GM21825 (cell line): ENCODE results near the gene NASP.

Experiments used
- ATAC-seq: cut with Tn5 transposase; IDR thresholded peaks from one replicate; pipeline ENCODE4 v1.9.1; 2021; ENCODE audit warnings: mild to moderate bottlenecking, moderate library complexity; ENCODE audit not compliant: unreplicated experiment

Gene NASP

DNA sequence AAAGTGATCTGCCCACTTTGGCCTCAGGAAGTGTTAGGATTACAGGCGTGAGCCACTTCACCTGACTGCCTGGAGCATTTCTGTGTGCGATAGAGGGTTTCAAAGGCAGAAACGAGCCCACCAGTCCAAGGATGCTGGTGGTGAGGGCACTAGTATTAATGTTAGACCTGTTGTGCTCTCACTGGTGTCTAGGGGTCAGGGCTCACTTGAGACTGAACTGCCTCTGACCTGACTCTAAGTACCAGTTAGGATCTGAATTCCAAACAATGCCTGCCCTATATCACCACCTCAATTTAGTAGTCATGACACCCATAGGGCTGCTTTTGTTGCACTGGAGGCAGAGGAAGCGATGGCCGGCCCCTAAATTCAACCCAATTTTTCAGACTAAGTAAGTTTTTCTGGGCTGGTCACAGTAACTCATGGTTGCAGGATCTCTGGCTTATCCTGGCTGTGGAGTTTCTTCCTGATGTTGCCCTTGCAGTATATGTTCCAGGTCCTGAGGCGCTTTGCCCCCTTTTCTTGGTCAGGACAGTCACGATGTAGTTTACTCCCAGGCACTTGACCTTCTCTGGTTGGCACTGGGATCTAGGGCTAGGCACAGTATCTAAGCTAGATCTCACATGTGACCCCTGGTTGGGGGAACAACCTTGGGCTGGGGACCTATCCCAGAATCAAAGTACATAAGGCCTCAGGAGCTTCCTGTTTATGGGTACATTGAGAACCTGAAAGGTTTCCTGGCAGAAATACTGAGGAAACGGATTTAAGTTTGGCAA lies 35.5 kb downstream of the NASP start:
- no peak for ATAC-seq

DNA sequence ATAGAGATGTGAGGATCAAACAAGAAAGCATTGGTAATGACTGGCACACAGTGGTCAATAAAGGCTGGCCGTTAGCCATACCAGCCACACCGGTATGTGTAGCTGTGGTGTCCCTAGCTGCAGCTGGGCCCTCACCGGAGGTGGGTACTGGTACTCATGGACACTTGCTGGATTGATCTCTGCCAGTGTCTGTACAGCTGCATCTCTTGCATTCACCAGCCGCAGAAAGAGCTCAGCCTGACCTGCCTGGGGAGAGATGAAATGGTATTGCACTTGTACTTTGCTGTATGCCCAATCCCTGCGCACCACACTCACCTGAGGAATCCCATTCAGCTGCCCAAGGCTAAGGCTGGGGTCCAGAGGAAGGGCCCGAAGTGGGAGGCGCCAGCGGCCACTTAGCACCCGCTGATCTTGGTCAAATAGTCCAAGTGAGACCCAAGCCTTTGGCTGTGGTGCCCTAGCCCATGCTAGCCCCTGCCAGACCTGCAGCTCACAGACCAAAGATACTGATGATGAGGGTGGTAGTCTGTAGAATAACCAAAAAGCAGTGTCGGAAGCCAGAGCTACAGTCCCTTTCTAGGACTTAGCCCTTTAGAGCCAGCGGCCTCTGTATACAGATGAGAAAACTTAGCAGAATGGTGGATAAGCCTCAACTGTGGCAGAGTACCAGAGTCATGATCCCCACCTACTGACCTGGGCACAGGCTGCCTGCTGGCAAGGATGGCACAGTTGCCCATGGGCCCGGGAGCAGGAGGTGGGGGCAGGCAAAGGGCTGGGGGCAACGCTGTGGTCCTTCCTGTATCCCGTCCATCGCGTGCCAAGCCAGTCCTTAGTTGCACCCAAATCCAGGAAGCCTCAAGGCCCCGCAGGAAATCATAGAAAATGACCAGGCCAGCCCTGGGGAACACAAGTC lies 37.0 kb downstream of the NASP start:
- no peak for ATAC-seq

DNA sequence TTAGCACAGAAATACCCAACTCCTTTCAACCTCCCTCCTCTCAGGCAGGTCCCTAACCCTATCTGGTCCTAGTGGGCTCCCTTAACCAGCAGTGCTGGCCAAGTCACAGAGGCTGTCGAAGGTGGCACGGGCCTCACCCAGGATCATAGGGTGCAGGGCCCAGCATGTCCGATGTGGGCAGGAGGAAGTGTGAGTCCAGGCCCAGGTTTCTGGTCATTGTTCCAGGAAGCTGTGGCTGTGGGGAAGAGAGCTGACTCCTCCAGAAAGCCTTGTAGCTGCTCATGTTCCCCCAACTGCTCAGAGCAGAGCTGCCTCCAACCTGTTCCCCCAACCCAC lies 37.6 kb downstream of the NASP start:
- no peak for ATAC-seq

DNA sequence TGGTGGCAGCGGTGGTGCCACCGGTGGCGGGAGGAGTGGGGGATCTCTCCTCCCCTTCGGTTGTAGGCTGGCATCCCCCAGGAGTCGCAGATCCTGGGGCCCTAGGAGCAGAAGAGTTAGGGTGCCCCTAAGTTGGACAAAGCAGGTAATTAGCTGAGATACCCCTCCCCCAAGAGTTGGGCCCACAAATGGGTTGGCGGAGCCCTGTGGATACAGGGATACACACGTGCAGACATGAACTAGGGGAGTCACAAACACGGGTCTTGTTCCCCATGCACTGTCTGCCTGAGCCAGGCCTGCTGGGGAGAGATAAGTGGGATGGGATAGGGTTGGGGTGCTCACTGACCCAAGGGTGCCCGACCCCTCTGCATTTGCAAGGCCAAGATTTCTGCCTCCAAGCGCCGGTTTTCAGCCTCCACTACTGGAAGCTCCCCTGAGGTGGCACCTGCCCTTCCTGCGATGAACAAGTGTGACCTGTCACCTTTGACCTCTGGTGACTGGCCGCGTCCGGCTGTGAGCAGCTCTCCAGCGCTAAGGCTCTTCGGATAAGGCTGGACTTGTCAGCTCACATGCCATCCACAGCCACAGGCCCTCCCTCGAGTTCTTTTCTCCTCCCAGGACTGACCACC lies 38.2 kb downstream of the NASP start:
- ATAC-seq: no peak

DNA sequence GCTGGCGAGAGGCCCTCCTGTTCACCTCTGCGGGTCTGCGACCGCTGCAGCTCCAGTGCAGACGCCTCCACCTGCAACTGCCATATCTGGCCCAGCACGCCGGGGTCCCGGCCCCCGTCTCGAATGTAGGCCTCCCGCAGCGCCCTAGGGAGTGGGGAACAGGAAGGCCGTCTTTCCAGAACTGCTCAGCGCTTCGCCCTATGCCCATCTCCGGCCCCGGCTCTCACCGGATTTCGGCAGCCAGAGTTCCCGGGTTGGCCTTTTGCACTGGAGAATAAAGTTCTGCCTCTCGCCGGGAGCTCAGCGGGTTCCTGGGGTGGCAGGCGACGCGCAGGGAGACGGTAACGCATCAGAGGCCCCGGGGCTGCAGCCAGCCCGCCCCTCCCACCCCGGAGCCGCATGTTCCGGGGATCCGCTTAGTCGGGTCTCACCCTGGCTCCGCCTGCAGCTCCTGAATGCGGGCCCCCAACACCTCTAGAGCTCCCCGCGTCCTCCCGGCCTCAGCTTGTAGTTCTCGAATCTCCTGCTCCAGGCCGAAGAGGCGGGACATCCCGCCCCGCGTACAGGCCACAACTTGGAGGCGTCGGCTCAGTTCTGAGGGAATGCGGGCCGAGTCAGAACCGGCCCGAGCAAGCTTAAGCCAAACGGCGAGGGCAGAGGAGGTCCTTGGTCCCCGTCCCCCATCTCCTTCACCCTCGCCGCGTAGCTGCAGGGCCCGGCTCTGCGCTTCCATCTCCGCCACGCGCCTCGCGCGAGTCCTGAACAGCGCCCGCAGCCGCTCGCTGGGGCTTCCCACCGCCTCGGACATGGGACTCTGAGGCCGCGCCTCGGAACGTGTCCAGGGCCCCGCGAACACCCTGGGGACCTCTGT lies 38.9 kb downstream of the NASP start:
- ATAC-seq: no peak

DNA sequence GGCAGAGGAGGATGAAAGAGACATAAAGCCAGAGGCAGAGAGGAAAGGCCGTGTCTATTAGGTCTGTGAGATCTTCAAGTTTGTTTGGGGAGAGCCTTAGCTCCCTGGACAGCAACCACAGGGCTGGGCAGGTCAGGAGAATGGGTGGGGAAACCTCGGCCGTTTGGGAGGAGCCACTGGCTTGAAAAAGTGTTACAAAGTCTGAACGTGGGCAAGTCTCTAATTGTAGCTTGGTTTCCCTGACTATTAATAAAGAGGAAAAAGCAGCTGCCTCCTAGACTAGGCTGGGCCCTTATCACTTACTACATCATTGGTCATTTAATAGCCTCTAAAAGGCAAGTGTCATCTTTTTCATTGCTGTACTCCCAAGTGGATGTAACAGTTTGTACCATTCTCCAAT lies 40.1 kb downstream of the NASP start, which contains the start of gene CCDC17:
Gene CCDC17, minus strand, starts transcription at position 83 of the 400 bp plus-strand sequence. CDS start 145 bp downstream, outside the sequence.
- no peak for ATAC-seq

DNA sequence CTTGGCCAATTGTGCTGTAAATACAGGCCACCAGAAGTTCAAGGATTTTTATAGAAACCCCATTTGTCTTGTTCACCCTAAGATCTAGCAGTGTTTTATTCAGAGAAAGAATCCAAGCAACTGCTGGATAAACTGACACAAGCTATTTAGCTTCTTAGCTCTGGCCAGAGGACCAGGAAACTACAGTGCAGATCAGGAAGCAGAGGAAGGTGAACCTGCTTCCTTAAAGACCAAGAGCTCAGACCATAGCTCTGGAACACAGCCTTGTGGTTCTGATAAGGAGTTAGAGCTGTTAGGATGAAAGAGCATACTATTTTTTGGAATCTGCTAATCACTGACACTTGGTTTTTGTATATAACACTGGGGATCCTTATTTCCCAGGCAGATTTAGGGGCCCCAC lies 45.2 kb downstream of the NASP start:
- ATAC-seq: no peak

DNA sequence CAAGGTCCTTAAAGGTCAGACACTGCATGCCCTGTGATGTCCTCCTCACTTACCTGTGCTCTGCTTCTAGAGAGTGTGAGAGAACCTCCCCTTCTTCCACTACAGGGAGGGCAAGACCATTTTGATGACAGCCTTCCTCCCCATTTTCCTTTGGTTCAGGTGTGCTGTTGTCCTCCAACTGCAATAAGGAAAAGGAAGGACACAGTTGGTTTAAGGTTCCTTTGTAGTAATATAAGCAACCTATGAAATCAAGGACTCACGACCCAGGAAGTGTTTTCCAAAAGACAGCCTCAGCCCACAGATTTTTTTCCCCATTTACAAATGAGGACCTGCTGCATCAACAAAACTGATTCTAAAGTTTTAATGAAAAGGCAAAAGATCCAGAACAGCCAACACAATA lies 46.6 kb downstream of the NASP start:
- ATAC-seq: no peak

DNA sequence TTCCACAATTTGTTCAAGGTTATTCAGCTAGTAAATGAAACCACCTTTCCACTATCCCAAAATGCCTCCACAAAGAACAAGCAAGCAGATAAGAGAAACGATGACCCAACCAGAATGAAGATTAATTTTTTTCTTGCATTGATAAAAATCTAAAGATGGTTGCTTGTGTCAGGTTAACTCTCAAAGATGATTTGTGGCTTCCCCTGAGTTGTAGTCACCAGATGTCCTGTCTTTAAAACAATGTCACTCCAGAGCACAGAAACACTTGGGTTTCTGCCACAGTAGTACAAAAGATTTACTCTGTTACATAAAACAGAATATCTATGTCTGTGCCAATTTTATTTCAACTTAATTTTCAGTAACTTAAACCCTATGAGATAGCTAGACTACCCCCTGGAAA lies 51.4 kb downstream of the NASP start:
- ATAC-seq: no peak

DNA sequence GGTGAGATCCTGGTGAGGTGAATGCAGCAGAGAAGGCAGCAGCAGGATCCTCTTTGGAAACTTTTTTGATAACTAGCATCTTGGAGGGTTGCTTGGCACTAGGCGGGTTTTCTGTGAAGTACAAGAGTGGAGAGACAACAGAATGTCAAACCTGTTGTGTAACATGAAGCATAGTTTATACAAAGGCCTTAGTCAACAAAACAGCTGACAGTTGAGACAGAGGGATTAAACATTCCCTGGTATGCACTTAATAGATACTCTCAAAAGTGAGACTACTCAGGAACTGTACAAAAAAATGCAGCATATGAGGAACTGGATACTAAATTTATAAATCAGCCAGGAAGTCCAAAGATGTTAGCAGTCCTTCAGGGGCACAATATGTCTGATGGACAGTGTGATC lies 56.5 kb downstream of the NASP start:
- no peak for ATAC-seq

DNA sequence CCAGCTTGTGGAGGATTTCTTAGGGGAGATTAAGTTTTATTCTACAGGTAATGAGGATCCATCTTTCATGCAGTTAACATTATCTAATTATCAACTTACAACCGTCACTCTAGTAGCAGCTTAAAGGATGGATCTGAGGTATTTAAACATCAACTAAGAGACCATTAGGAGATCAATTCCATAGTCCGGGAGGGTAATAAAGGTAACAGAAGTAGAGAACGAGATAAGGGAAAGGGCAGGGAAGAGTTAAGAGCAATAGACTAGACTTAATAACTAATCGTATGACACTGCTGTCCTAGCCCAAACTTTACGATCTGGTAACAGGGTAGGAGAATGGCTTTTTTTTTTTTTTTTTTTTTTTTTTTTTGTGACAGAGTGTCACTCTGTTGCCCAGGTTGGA lies 59.5 kb downstream of the NASP start:
- ATAC-seq: no peak

DNA sequence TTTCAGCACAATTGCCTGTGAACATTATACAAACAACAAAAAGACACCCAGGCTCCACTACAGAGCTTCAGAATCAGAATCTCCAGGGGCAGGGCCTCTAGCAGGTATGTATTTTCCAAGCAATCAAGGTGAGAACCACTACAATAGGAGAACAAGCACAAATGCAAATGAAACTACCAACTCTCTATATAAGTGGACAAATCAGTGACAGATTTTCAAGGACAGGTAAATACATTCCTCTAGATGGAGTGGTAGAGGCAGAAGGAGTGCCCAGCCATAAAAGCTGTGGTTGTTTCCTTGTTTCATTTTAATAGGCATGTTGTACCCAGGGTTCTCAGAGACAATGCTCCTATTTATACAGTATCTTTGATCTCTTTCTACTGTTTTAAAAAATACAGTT lies 60.1 kb downstream of the NASP start:
- ATAC-seq: no peak

DNA sequence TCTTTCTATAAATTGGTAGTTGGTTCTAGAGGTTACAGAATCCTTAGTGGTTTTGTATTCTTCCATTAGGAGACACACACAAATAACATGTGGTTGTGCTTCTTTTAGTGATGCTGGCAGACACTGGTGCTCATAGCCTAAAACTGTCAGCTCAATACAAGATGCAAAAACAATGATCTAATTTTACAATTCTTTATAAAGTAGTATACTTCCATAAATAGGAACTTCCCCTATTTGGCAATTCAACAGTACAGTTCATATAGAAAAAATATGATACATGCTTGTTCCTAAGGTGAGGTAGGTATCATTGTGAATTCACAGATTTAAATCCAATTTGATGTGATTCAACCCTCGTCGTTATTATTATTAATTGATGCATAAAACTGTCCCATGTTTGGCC lies 60.8 kb downstream of the NASP start:
- ATAC-seq: no peak

DNA sequence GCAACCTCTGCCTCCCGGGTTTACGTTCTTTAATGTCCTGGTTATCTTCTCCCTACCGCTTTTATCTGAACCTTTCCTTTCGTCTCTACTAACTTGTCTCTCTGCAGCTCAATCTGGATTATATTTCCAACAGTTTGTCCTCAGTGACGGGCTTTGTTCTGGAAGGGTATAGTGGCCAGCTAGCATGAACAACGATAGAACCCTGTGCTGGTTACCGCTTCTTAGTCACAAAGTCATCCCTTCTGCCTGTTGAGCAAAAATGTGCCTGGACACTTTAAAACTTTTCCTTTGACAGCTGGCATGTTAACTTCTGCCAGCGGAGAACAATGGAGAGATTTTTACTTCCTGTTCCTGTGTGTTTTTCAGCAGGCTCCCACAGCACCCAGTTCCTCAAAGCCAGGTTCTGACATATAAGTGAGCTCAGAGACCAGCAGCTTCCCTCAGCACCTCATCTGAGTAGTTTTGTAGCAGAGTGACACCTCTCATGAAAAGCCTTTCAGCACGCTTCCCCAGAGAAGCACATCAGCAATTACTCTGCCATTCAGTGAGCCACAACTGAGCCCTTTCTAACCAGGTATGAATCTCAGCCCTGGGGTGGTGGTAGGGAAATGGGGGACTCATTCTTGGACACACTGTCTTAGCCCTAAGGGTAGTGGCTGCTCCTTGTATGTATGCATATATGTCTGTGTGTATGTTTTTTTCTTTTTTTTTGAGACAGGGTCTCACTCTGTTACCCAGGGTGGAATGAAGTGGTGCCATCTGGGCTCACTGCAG lies 63.6 kb downstream of the NASP start:
- no peak for ATAC-seq

DNA sequence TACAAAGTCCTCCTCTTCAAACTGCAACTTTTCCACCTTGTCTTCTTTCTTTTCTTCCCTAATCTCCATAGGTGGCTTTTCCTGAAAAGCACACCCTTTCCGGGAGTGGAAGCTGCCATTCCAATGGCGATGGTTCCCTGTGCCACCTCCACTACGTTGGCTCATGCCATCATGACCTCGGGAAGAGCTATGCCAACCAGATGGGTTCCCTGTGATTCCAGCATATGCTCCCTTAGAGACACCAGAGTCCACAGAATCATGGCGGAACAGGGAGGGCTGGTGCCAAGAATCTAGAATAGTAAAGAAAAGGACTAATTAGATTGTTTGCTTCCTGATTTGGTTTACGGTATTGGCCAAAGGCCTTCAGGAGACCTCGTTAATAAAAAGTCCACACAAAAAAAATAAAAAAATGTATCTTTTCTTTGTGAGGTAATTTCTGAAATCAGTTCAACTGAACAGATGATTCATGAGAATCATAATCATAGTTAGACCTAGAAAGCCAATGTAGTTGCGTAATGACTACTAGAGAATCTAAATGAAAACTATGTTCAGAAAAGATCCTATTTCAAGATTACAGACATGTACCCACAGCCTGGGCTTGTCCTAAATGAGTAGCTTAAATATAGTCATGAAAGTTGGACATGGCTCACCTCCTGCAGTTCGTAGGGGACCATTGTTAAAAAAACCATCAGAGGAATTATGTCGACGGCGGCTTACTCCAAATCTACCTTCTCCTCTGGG lies 70.9 kb downstream of the NASP start:
- ATAC-seq: no peak

DNA sequence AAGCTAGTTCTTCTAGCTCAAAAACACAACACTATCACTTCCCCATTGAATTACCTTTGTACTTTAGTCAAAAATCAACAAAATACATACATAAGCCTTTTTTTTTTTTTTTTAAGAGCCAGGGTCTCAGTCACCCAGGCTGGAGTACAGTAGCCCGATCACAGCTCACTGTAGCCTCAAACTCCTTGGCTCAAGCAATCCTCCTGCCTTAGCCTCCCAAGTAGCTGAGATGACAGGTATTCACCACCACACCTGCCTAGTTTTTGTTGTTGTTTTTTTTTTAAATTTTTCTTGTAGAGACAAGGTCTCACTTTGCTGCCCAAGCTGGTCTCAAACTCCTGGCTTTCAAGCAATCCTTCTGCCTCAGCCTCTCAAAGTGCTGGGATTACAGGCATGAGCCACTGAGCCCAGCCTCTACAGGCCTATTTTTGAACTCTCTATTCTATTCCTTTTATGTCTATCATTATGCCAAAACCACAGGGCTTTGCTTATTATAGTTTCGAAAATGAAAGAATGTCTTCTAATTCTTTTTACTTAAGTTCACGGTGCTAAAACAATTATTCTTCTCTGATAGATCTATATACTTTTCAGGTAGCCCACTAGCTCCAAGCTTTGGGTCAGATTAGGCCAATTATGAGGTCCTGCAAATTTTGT lies 72.9 kb downstream of the NASP start:
- no peak for ATAC-seq

DNA sequence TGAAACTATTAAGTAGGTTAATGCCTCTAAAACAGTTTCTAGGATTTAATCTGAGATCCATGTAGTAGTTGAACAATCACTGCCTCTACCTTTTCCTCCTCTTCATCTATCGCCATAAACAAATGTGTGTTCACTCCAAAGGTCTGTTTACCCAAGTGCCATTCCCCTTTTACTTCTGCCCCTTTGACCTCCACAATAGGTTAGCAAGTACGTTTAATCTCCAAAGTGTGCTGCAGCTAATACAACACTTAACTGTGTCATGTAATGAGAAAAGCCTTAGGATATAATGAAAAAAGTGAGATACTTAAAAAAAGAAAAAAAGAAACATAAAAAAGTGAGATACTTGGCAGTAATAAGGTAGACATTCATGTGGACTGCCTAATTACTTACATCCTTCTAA lies 74.3 kb downstream of the NASP start:
- ATAC-seq: no peak

DNA sequence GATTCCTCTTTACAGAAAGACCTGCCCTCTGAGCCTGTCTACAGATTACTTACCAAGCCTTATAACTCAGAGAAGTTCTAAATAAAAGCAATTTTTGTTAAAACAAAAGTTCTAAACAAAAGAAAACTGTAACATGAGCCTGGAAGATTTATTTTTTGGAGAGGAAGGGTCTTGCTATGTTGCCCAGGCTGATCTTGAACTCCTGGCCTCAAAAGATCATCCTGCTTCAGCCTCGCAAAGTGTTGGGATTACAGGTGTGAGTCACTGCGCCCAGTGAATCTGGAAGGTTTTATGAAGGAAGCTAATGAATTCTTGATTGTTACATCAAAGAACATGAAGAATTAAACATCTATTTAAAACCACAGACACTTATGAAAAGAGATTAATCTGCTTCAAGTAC lies 75.4 kb downstream of the NASP start:
- no peak for ATAC-seq

DNA sequence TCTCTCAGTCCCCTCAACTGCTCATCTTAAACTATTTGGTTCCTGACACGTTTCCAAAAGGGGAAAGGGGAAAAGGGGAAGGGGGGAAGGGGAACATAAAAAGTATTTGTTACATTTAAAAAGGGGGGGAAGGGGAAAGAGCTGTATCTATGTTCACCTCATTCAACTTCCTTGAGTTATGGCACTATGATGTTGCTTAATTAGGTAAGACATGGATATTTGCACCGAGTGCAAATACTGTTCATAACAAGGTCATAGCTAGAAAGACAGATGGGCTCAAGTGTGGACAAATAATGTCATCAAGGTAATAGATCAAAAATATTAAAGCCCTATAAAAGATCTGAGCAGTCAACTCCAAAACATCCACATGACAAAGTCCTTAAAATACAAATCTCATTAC lies 76.5 kb downstream of the NASP start:
- no peak for ATAC-seq
